Measurements from ENCODE around the gene ZNF215.

DNA sequence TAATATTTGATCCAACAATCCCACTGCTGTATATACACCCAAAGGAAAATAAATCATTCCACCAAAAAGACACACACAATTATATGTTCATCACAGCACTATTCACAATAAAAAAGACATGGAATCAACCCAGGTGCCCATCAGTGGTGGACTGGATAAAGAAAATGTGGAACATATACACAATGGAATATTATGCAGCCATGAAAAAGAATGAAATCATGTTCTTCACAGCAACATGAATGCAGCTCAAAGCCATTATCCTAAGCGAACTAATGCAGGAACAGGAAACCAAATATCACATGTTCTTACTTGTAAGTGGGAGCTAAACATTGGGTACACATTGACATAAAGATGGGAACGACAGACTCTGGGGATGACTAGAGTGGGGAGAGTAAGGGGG is 6.5 kb upstream of the ZNF215 start:
- TF ChIP-seq JUND (IDR thresholded peaks at IDR 0.05): no peak
- TF ChIP-seq CTCF (IDR thresholded peaks at IDR 0.05; ENCODE audit: low read depth, low read length, missing input control): no peak
- no peak for TF ChIP-seq MAX (IDR thresholded peaks at IDR 0.05)
- TF ChIP-seq GABPA (IDR thresholded peaks at IDR 0.05 in 1 of 2, conservative IDR thresholded peaks at IDR 0.05 in 1 of 2): no peak
- TF ChIP-seq RAD21 (IDR thresholded peaks at IDR 0.05): no peak
- TF ChIP-seq FOXA2 (IDR thresholded peaks at IDR 0.05): no peak

All from liver (tissue), 3 donors.